ENCODE data around the gene ARMH3.
A peak's percentile ranks its signal among the peaks of the same experiment; 100 is the strongest.

Gene ARMH3

DNA sequence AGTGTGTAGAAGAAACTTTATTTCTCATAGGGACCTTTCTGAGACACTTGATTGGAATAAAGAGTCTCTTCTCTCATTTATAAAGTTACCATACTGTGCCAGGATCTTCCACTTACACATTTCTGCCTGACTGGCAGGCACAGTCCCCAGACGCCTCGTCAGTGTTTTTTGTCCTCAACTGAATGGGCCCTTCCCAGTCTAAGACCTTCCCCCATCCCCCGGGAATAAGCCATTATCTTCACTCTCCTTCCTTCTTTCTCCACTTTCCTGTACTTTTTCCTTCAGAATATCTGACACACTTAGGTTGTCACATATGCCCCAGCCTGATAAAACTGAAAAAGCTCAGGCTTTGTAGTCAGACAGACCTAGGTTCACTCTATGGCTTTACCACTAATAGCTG lies 177.1 kb downstream of the ARMH3 start:
- H3K4me3 ChIP-seq, result no peak overlapping the region
- TF ChIP-seq Cebpa-rat (IDR thresholded peaks at IDR 0.05), result no peak
- peak overlapping the region in 1 of 11 experiments; percentile 4; a peak in 1 of 22 replicates for H3K9ac ChIP-seq
- no peaks in the 10 kb centered on the region for H3K9me3 ChIP-seq (replicated peaks in 1 of 11)
- H3K36me3 ChIP-seq, result peaks cover 4 to 96% (median 29%) of the 10 kb centered on the region in 11 experiments; a peak in 19 of 22 replicates
- H3K4me2 ChIP-seq, result peak overlapping the region in 5 of 11 experiments; percentile 2 to 37 (median 12); a peak in 5 of 22 replicates
- H3K4me1 ChIP-seq, result peaks cover 15 to 42% (median 27%) of the 10 kb centered on the region in 10 experiments
- peaks cover 14 to 91% (median 33%) of the 10 kb centered on the region in 11 experiments; a peak in 19 of 22 replicates for H4K20me1 ChIP-seq
- H3K27ac ChIP-seq, result no peak overlapping the region
- no peaks in the 10 kb centered on the region for H3K27me3 ChIP-seq

DNA sequence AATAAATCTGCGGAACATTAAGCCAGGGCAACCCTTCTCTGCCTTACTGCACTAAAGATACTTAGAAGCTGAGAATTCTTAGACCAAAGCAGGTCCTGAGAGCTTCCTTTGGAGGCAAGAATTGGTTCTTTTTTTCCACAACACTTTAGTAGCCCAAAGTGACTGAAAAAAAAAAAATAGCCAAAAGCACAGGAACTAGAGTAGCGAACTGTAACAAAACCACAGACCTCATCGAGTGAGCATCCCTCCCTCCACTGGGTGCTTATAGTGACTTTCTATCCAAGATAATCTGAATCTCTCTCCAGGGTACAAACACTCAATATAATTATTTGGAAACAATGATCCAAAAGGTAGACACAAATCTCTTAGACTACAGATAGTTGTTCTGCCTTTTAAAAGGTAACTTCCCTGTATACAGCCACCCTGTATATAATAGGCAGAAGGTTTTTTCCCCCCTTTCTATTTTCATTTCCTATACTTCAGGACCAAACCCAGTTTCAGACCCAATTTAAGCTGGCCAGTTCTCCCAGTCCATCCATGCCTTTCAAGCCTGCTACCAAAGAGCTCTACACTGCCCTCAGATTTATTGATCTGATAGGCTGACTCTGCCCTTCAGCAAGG lies 180.8 kb downstream of the ARMH3 start:
- Histone ChIP-seq H4K20me1 (peaks cover 14 to 80% (median 21%) of the 10 kb centered on the region in 11 experiments; a peak in 18 of 22 replicates), H3K9ac (no peak overlapping the region; a peak in 1 of 22 replicates), H3K9me3 (replicated peaks in 1 of 11) (no peaks in the 10 kb centered on the region), H3K27me3 (no peaks in the 10 kb centered on the region), H3K4me3 (no peak overlapping the region), H3K36me3 (peaks cover 13 to 94% (median 25%) of the 10 kb centered on the region in 11 experiments; a peak in 18 of 22 replicates), H3K4me2 (peak overlapping the region in 10 of 11 experiments; percentile 16 to 65 (median 51); a peak in 18 of 22 replicates), H3K27ac (no peak overlapping the region), H3K4me1 (peaks cover 15 to 38% (median 26%) of the 10 kb centered on the region in 10 experiments)
- no peak for TF ChIP-seq Cebpa-rat (IDR thresholded peaks at IDR 0.05)

DNA sequence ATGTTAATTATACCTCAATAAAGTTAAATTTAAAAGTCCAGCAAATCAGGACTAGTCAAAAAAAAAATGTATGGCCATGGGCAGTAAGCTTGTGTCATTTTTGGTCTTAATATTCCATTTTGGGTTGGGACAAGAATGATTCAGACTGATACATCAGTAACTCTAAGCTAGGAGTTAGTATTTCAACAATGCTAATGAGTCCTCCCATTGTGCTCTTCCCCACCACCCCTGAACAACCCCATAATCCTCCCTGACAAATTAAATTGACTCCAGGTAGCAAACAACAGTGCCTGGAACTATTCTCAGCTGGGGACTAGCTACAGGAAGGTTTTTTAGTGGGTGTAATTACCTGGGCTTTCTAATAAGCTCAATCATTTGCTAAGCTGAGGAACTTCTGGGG lies 181.7 kb downstream of the ARMH3 start:
- Histone ChIP-seq H3K4me1 (peaks cover 15 to 30% (median 25%) of the 10 kb centered on the region in 10 experiments), H3K27ac (no peak overlapping the region), H3K4me3 (no peak overlapping the region), H3K9ac (no peak overlapping the region), H3K36me3 (peaks cover 9 to 93% (median 21%) of the 10 kb centered on the region in 11 experiments; a peak in 18 of 22 replicates), H3K4me2 (peak overlapping the region in 7 of 11 experiments; percentile 48 to 65 (median 53); a peak in 12 of 22 replicates), H4K20me1 (peaks cover 14 to 80% (median 21%) of the 10 kb centered on the region in 11 experiments; a peak in 18 of 22 replicates), H3K9me3 (replicated peaks in 1 of 11) (no peaks in the 10 kb centered on the region), H3K27me3 (no peaks in the 10 kb centered on the region)
- no peak for TF ChIP-seq Cebpa-rat (IDR thresholded peaks at IDR 0.05)

DNA sequence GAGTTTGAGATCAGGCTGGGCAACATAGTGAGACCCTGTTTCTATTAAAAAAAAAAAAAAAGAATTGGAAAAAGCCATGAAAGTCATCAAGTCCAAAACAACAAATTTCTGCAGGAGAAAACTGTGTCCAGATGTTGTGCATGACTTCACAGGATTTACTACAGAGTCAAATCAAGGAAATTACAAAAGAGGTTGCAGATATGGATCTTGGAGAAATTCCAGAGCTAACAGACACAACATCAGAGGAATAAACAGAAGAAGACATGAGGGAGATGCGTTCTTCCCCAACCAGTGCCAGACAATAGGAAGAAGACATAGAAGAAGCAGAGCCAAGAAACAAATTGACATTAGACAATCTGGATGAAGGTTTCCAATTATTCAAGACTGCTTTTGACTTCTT lies 188.0 kb downstream of the ARMH3 start:
- H3K27ac ChIP-seq, result no peak overlapping the region
- no peak for TF ChIP-seq Cebpa-rat (IDR thresholded peaks at IDR 0.05)

DNA sequence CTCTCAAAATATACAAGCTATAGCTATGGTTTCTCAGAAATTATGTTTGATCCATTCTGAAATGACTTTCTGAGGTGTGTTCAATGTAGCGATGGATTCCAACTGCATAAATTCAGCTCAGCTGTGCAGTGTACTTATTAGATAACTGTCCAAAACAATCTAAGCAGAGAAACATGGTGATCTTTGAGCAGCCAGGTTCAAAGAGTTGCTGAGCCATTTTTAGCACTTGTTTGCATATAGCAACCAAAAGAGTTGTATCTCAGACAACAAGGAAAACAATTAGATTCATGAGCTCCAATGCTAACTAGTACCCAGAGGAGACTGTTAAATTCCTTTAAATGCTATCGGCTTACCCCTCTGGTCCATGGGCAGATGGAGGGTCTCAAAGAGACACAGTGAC lies 196.4 kb downstream of the ARMH3 start:
- no peak overlapping the region for H3K9ac ChIP-seq
- H3K4me1 ChIP-seq, result peaks cover 0 to 42% (median 2%) of the 10 kb centered on the region in 10 experiments; a peak in 7 of 20 replicates
- peak overlapping the region in 2 of 11 experiments; percentile 46 to 65; a peak in 4 of 22 replicates for H3K4me2 ChIP-seq
- no peak overlapping the region for H3K4me3 ChIP-seq
- no peaks in the 10 kb centered on the region for H3K27me3 ChIP-seq
- H3K27ac ChIP-seq, result no peak overlapping the region
- peaks cover 20 to 35% (median 26%) of the 10 kb centered on the region in 11 experiments for H3K9me3 ChIP-seq (replicated peaks in 1 of 11)
- H4K20me1 ChIP-seq, result peaks cover 0 to 48% (median 6%) of the 10 kb centered on the region in 11 experiments; a peak in 7 of 22 replicates
- no peak for TF ChIP-seq Cebpa-rat (IDR thresholded peaks at IDR 0.05)
- H3K36me3 ChIP-seq, result peaks cover 27 to 57% (median 41%) of the 10 kb centered on the region in 11 experiments

More for the DNA sequence above, 188.0 kb downstream of the ARMH3 start:
- Histone ChIP-seq H3K4me1 (peaks cover 0 to 5% (median 0%) of the 10 kb centered on the region in 10 experiments; a peak in 2 of 20 replicates), H3K4me3 (no peak overlapping the region), H3K9me3 (replicated peaks in 1 of 11) (peaks cover under 1 to 16% (median 8%) of the 10 kb centered on the region in 11 experiments; a peak in 13 of 22 replicates), H3K27me3 (no peaks in the 10 kb centered on the region), H3K9ac (no peak overlapping the region), H4K20me1 (peaks cover 0 to 56% (median 7%) of the 10 kb centered on the region in 11 experiments; a peak in 8 of 22 replicates), H3K36me3 (peaks cover 9 to 81% (median 27%) of the 10 kb centered on the region in 11 experiments; a peak in 19 of 22 replicates), H3K4me2 (no peak overlapping the region)

DNA sequence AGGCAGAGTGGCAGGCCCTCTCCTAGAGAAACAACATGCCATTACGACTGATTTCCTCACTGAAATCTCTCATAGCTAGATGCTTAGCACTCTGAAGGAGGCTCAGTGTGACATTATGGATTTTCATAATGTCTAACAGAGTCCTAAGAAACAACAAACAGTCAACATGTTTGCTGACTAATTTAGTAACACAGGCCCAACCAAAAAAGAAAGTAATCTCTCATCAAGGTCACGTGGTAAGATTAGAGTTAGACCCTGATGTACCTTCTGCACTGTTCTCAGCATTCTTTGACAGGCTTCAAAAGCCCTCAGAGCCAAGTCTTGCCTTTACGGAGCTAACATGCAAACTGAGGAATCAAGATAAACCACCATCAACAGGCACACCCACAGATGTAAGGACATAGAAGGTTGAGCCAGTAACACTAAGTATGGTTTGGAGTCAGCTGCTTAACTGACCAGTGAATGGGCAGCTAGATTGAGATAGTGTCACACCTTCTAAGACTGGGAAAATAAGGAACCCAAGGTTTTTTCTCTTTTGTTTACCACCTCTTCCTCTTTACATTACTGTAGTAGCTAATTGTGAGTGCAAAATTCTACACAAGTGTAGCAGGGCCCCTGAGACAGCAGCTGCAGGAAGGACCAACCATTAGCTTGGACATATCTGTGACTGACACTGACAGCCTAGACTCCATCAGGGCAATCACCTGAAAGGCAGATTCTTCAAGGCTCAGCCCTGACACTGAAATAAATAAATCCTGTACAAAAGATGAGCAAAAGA lies 197.1 kb downstream of the ARMH3 start:
- TF ChIP-seq Cebpa-rat (IDR thresholded peaks at IDR 0.05), result no peak
- H3K9me3 ChIP-seq (replicated peaks in 1 of 11), result peaks cover 20 to 35% (median 26%) of the 10 kb centered on the region in 11 experiments
- peak overlapping the region in 2 of 11 experiments; percentile 46 to 65; a peak in 4 of 22 replicates for H3K4me2 ChIP-seq
- no peak overlapping the region for H3K27ac ChIP-seq
- H3K9ac ChIP-seq, result no peak overlapping the region
- no peak overlapping the region for H3K4me3 ChIP-seq
- peaks cover 27 to 57% (median 41%) of the 10 kb centered on the region in 11 experiments for H3K36me3 ChIP-seq
- H4K20me1 ChIP-seq, result peaks cover 0 to 54% (median 8%) of the 10 kb centered on the region in 11 experiments; a peak in 7 of 22 replicates
- H3K4me1 ChIP-seq, result peaks cover 0 to 42% (median 2%) of the 10 kb centered on the region in 10 experiments; a peak in 7 of 20 replicates
- no peaks in the 10 kb centered on the region for H3K27me3 ChIP-seq

DNA sequence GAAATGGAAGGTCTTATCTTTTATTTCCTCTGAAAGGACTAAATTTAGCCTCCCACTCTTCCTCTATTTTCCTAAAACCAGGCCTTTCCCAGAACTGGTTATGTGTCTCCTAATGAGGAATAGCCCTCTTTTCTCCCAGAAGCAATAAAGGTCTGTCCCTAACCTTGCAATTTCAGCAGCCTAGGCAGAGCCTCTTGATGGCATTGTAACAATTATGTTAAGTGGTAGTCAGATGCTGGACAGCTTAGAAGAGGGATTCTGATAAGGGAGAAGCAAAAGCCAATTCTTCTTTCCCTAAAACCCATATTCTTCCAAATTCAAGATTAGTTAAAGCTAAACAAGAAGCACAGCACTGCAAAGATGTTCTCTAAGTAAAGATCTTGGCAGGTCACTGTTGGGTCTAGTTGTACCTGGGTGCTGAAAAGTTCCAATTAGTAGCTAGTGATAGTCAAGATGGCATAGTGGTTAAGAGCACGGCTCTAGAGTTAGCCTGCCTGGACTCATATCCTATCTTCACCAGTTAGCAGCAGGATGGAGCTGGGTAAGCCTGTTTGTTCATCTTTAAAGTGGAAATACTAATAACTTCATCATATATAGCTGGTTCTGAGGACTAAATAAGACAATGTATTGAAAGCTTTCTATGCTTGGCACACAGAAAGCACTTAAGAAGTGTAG lies 198.0 kb downstream of the ARMH3 start:
- H3K4me2 ChIP-seq, result peak overlapping the region in 3 of 11 experiments; percentile 40 to 76 (median 65); a peak in 6 of 22 replicates
- peaks cover 0 to 42% (median 0%) of the 10 kb centered on the region in 10 experiments; a peak in 6 of 20 replicates for H3K4me1 ChIP-seq
- peaks cover 28 to 56% (median 40%) of the 10 kb centered on the region in 11 experiments for H3K36me3 ChIP-seq
- no peaks in the 10 kb centered on the region for H3K27me3 ChIP-seq
- H3K9ac ChIP-seq, result no peak overlapping the region
- peaks cover 0 to 64% (median 8%) of the 10 kb centered on the region in 11 experiments; a peak in 11 of 22 replicates for H4K20me1 ChIP-seq
- no peak overlapping the region for H3K27ac ChIP-seq
- H3K9me3 ChIP-seq (replicated peaks in 1 of 11), result peaks cover 20 to 29% (median 26%) of the 10 kb centered on the region in 11 experiments
- no peak overlapping the region for H3K4me3 ChIP-seq
- no peak for TF ChIP-seq Cebpa-rat (IDR thresholded peaks at IDR 0.05)

DNA sequence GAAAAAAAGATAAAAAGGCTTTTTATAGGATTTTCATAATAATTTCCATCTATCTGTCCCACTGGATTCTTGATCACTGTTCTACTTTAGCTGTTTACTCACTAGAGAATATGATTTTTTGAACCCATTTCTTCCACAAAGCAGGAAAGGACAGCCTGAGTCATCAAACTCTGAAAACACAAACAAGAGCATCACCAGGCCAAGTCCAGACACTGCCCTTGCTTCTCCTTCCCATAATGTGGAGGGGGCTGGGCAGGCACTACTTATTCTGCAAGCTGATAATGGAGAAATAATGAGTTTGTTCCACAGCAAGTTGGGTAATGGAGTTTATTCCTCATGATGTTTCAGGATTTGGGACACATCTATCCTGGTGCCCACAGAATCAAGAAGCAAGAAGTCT lies 199.3 kb downstream of the ARMH3 start:
- peak overlapping the region in 3 of 11 experiments; percentile 40 to 76 (median 65); a peak in 6 of 22 replicates for H3K4me2 ChIP-seq
- H4K20me1 ChIP-seq, result peaks cover 0 to 77% (median 18%) of the 10 kb centered on the region in 11 experiments; a peak in 15 of 22 replicates
- H3K27ac ChIP-seq, result peak overlapping the region in 2 of 11 experiments; percentile 10 to 23; a peak in 1 of 22 replicates
- peaks cover 19 to 48% (median 34%) of the 10 kb centered on the region in 11 experiments for H3K36me3 ChIP-seq
- H3K27me3 ChIP-seq, result no peaks in the 10 kb centered on the region
- no peak overlapping the region for H3K4me3 ChIP-seq
- H3K9me3 ChIP-seq (replicated peaks in 1 of 11), result peaks cover 14 to 16% (median 15%) of the 10 kb centered on the region in 11 experiments
- peaks cover 0 to 49% (median 0%) of the 10 kb centered on the region in 10 experiments; a peak in 6 of 20 replicates for H3K4me1 ChIP-seq
- no peak overlapping the region for H3K9ac ChIP-seq
- TF ChIP-seq Cebpa-rat (IDR thresholded peaks at IDR 0.05), result no peak

Data from BLaER1 treated with 17β-estradiol and CSF1 and Interleukin-3, amounts not matched to agents 10 nM and 100 nM (cell line).